ENCODE results near the gene TMTC2.

Gene TMTC2

GRCh38 chr12:83156815-83157214, 470.1 kb downstream of the TMTC2 start:
- DNase-seq = no peak

GRCh38 chr12:83157604-83158003, 470.9 kb downstream of the TMTC2 start:
- DNase-seq = no peak

- no peak for DNase-seq
These were observed 472.0 kb downstream of the TMTC2 start for GRCh38 chr12:83158613-83159207.

GRCh38 chr12:83161456-83161855, 474.8 kb downstream of the TMTC2 start:
- DNase-seq = no peak

- no peak for DNase-seq
These were observed 482.0 kb downstream of the TMTC2 start for GRCh38 chr12:83168751-83169150.

GRCh38 chr12:83172441-83172840, 485.7 kb downstream of the TMTC2 start:
- no peak for DNase-seq

GRCh38 chr12:83172866-83173649, 486.4 kb downstream of the TMTC2 start:
- no peak for DNase-seq

GRCh38 chr12:83179999-83180398, 493.3 kb downstream of the TMTC2 start:
- DNase-seq = no peak

- DNase-seq = no peak
These were observed 494.4 kb downstream of the TMTC2 start for GRCh38 chr12:83181074-83181473.

- DNase-seq = no peak
These were observed 496.4 kb downstream of the TMTC2 start for GRCh38 chr12:83183132-83183531.
